Smooth muscle cell (in vitro differentiated cells): ENCODE results near the gene UNC5A. TPM values are rescaled to one million over a fixed set of nuclear protein-coding genes. Genes with fewer than 3 reads are reported as not detected.

Experiments used
- DNase-seq: peaks from one replicate; lab custom pipeline; 2025; ENCODE audit not compliant: unreplicated experiment; lab: John Stamatoyannopoulos, UW
- H2AFZ ChIP-seq: fragments of 200-600 bp; sonication (generic); 2 replicates; pipeline ENCODE4 v1.6.0; 2016; ENCODE audit warnings: antibody characterized with exemption, low read depth, mild to moderate bottlenecking
- H3F3A ChIP-seq: fragments of 200-600 bp; sonication (generic); 2 replicates; pipeline ENCODE4 v1.6.0; 2017; ENCODE audit warnings: antibody characterized with exemption, low read depth
- H3K27ac ChIP-seq: fragments of 200-600 bp; sonication (generic); 2 replicates; pipeline ENCODE4 v1.5.1; 2016; ENCODE audit warnings: low read depth, mild to moderate bottlenecking
- H3K27me3 ChIP-seq: fragments of 200-600 bp; sonication (generic); 2 replicates; pipeline ENCODE4 v1.6.1; 2016; ENCODE audit warnings: low read depth, mild to moderate bottlenecking
- H3K36me3 ChIP-seq: fragments of 200-600 bp; sonication (generic); 2 replicates; pipeline ENCODE4 v1.5.1; 2016; ENCODE audit warnings: low read depth
- H3K4me1 ChIP-seq: fragments of 200-600 bp; sonication (generic); 2 replicates; pipeline ENCODE4 v1.5.1; 2016; ENCODE audit warnings: low read depth
- H3K4me2 ChIP-seq: fragments of 200-600 bp; sonication (generic); 2 replicates; pipeline ENCODE4 v1.6.0; 2016; ENCODE audit warnings: mild to moderate bottlenecking
- H3K4me3 ChIP-seq: fragments of 200-600 bp; sonication (generic); 2 replicates; pipeline ENCODE4 v1.5.1; 2016; ENCODE audit warnings: mild to moderate bottlenecking
- H3K79me2 ChIP-seq: fragments of 200-600 bp; sonication (generic); 2 replicates; pipeline ENCODE4 v1.6.0; 2016; ENCODE audit warnings: low read depth, mild to moderate bottlenecking
- H3K9ac ChIP-seq: fragments of 200-600 bp; sonication (generic); 2 replicates; pipeline ENCODE4 v1.6.0; 2016; ENCODE audit warnings: low read depth
- H3K9me3 ChIP-seq: fragments of 200-600 bp; sonication (generic); replicated peaks from 2 replicates; pipeline ENCODE4 v1.5.1; 2016; ENCODE audit warnings: low read depth
- H4K20me1 ChIP-seq: fragments of 200-600 bp; sonication (generic); 2 replicates; pipeline ENCODE4 v1.6.0; 2016; ENCODE audit warnings: low read depth
- WGBS: methylation state at CpG from one replicate; pipeline ENCODE4 v1.1.7; 2016; ENCODE audit warnings: low lambda C conversion rate; 5-methylcytosine and 5-hydroxymethylcytosine counted together
- polyA plus RNA-seq: library from polyadenylated mRNA; unstranded; fragments of >200 nt; fragmentation: Nextera tagmentation; extraction: Ambion mirVana; gene quantifications from 2 replicates; pipeline ENCODE4 v1.2.1, GENCODE V29; 2016
- total RNA-seq: library from RNA; depleted of rRNA; stranded (reverse); fragments of >200 nt; gene quantifications from 2 replicates; pipeline ENCODE4 v1.2.3, GENCODE V29; 2014
- TF ChIP-seq, protein P1 (sequence below): fragments of 200-600 bp; sonication (generic); IDR thresholded peaks from 2 replicates; pipeline ENCODE4 v1.5.1; 2017; ENCODE audit warnings: borderline replicate concordance, mild to moderate bottlenecking, antibody characterized with exemption; ENCODE audit not compliant: insufficient read depth, poor library complexity, severe bottlenecking

The UNC5A gene
- total and polyA plus RNA-seq, 2 experiments from 2014 or later: not detected

DNA sequence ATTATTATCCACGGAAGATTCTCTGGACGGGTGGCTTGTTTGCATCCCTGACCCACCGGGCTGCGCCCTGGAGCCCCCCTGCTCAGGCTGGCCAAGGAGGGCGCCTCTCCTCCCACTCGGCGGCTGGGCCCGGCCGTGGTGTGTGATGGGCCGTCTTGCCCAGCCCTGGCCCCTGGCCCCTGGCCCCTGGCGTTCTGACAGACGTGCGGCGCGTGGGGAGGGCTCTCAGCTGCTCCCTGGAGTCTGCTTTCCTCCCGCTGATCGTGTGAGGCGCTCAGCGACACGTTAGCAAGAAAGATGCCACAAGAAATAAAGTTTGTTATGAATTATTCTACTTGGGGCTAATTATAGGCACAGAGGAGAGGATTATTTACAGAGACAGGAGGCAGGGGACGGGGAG is 33.3 kb downstream of the UNC5A start:
- no peaks in the 10 kb centered on the region for H3K36me3 ChIP-seq
- no peaks in the 10 kb centered on the region for H3F3A ChIP-seq
- no peak overlapping the region for H3K4me2 ChIP-seq
- TF ChIP-seq, protein P1, sequence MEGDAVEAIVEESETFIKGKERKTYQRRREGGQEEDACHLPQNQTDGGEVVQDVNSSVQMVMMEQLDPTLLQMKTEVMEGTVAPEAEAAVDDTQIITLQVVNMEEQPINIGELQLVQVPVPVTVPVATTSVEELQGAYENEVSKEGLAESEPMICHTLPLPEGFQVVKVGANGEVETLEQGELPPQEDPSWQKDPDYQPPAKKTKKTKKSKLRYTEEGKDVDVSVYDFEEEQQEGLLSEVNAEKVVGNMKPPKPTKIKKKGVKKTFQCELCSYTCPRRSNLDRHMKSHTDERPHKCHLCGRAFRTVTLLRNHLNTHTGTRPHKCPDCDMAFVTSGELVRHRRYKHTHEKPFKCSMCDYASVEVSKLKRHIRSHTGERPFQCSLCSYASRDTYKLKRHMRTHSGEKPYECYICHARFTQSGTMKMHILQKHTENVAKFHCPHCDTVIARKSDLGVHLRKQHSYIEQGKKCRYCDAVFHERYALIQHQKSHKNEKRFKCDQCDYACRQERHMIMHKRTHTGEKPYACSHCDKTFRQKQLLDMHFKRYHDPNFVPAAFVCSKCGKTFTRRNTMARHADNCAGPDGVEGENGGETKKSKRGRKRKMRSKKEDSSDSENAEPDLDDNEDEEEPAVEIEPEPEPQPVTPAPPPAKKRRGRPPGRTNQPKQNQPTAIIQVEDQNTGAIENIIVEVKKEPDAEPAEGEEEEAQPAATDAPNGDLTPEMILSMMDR: no peak
- DNase-seq: no peak
- H2AFZ ChIP-seq: no peak overlapping the region
- H4K20me1 ChIP-seq: no peaks in the 10 kb centered on the region
- H3K79me2 ChIP-seq: no peaks in the 10 kb centered on the region
- no peaks in the 10 kb centered on the region for H3K9me3 ChIP-seq
- no peak overlapping the region for H3K4me3 ChIP-seq
- no peak overlapping the region for H3K9ac ChIP-seq
- H3K27me3 ChIP-seq: peaks cover 4% of the 10 kb centered on the region
- no peak overlapping the region for H3K27ac ChIP-seq
- H3K4me1 ChIP-seq: peaks cover 7% of the 10 kb centered on the region
- 85% methylated on average over 15 of the region's 21 CpGs for WGBS

DNA sequence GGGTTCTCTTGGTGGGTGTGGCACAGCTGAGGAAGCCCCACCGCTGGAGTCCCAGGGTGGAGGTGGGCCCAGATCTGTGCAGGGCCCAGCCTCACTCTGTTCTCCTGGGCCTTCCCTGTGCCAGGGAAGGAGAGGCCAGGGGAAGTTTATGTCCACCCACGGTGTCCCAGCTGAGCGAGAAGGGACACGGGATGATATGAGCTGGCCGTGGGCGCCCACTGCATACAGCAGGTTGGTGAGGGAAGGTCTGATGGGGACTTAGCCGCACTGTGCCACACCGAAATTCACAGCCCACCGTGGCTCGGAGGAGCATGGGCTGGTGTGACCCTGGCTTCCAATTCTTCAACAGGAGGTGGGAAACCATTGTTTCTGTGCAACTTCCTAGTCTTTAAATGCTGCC is 33.9 kb downstream of the UNC5A start:
- DNase-seq: no peak
- Histone ChIP-seq H3K27me3 (peaks cover 4% of the 10 kb centered on the region), H3K79me2 (no peaks in the 10 kb centered on the region), H3K9me3 (no peaks in the 10 kb centered on the region), H3K9ac (no peak overlapping the region), H3K4me1 (peaks cover 7% of the 10 kb centered on the region), H3K27ac (no peak overlapping the region), H2AFZ (no peak overlapping the region), H3K4me2 (no peak overlapping the region), H4K20me1 (no peaks in the 10 kb centered on the region), H3K36me3 (no peaks in the 10 kb centered on the region), H3F3A (no peaks in the 10 kb centered on the region), H3K4me3 (no peak overlapping the region)
- WGBS: 89% methylated on average over 10 of the region's 10 CpGs
- TF ChIP-seq, protein P1: no peak

DNA sequence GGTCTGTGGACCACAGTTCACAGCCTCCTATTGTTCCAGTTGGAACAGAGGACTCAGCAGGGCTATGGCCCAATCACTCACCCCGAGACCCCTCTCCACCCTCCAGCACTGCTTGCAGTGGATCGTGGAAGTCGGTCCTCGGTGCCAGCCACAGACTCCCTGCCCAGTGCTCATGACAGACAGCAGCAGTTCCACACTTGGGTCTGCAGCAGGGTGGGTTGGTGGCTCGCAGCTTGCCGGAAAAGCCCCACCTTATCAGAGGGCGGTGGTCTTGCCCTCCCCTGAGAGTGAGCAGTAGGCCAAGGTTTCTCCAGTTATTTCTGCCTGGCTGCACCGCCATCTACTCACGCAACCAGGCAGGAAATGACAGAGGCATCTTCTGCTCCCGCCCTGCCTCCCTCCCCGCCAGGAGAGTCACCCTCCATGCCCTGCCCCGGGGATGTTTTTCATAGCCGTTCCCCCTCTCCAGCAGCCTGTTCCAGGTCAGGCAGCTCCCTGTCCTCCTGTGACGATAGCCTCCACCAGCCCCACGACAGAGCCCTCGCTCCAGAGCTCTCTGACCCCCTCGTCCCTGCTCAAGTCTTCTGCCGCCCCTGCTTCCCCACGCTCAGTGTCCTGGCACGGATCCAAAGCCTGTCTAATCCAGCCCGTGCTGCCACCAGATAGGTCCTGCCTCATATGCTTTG is 34.5 kb downstream of the UNC5A start:
- no peak for DNase-seq
- 83% methylated on average over 21 of the region's 21 CpGs for WGBS
- no peak overlapping the region for H2AFZ ChIP-seq

More for the DNA sequence above, 34.5 kb downstream of the UNC5A start:
- Histone ChIP-seq H3K4me1 (peaks cover 7% of the 10 kb centered on the region), H3K4me3 (no peak overlapping the region), H3K9ac (no peak overlapping the region), H3K9me3 (no peaks in the 10 kb centered on the region), H3F3A (no peaks in the 10 kb centered on the region), H3K4me2 (no peak overlapping the region), H3K27ac (no peak overlapping the region), H3K79me2 (no peaks in the 10 kb centered on the region), H3K36me3 (no peaks in the 10 kb centered on the region), H3K27me3 (peaks cover 4% of the 10 kb centered on the region), H4K20me1 (no peaks in the 10 kb centered on the region)
- TF ChIP-seq, protein P1: no peak
